ENCODE measurements around the gene ZNF853. TPM values are rescaled to one million over a fixed set of nuclear protein-coding genes. Genes with fewer than 3 reads are reported as not detected.

Gene ZNF853
- total RNA-seq, 2 donors from 2014 or later: 16.5 to 17.2 TPM

GRCh38 chr7:6608081-6608480, 7.3 kb upstream of the ZNF853 start:
- Histone ChIP-seq H3K36me3 (no peaks in the 10 kb centered on the region), H3K9me3 (no peaks in the 10 kb centered on the region), H3K27ac (no peak overlapping the region), H3K4me1 (replicated peaks) (no peaks in the 10 kb centered on the region), H3K27me3 (replicated peaks; ENCODE audit: insufficient read depth) (no peaks in the 10 kb centered on the region), H3K4me3 (no peak overlapping the region)
- TF ChIP-seq CTCF (IDR thresholded peaks at IDR 0.05): no peak
- no peak for TF ChIP-seq POLR2A (IDR thresholded peaks at IDR 0.05)
- TF ChIP-seq POLR2AphosphoS5 (IDR thresholded peaks at IDR 0.05): no peak
- 93% methylated on average over 27 of the region's 27 CpGs for WGBS
- DNase-seq (ENCODE audit: low spot score): no peak
- intact Hi-C loops (cut with DNase I): no loop called here

- 95% methylated on average over 12 of the region's 12 CpGs for WGBS
- no peaks in the 10 kb centered on the region for H3K27me3 ChIP-seq (replicated peaks; ENCODE audit: insufficient read depth)
- no peak for TF ChIP-seq POLR2AphosphoS5 (IDR thresholded peaks at IDR 0.05)
- no peak for TF ChIP-seq CTCF (IDR thresholded peaks at IDR 0.05)
- no peak for TF ChIP-seq POLR2A (IDR thresholded peaks at IDR 0.05)
- no peak overlapping the region for H3K27ac ChIP-seq
- no peak overlapping the region for H3K4me3 ChIP-seq
- H3K4me1 ChIP-seq (replicated peaks): no peaks in the 10 kb centered on the region
- intact Hi-C loops (cut with DNase I): no loop called here
- H3K36me3 ChIP-seq: no peaks in the 10 kb centered on the region
- no peak for DNase-seq (ENCODE audit: low spot score)
- H3K9me3 ChIP-seq: no peaks in the 10 kb centered on the region
Observed at GRCh38 chr7:6608794-6609193, 6.6 kb upstream of the ZNF853 start.

GRCh38 chr7:6612819-6613218, 2.6 kb upstream of the ZNF853 start:
- no peak overlapping the region for H3K4me3 ChIP-seq
- 64% methylated on average over 7 of the region's 7 CpGs for WGBS
- H3K27me3 ChIP-seq (replicated peaks; ENCODE audit: insufficient read depth): no peaks in the 10 kb centered on the region
- no peak for TF ChIP-seq CTCF (IDR thresholded peaks at IDR 0.05)
- no peak for TF ChIP-seq POLR2A (IDR thresholded peaks at IDR 0.05)
- no peak for TF ChIP-seq POLR2AphosphoS5 (IDR thresholded peaks at IDR 0.05)
- no peak for DNase-seq (ENCODE audit: low spot score)
- no peak overlapping the region for H3K27ac ChIP-seq
- intact Hi-C loops (cut with DNase I): no loop called here
- H3K9me3 ChIP-seq: no peaks in the 10 kb centered on the region
- H3K36me3 ChIP-seq: no peaks in the 10 kb centered on the region
- H3K4me1 ChIP-seq (replicated peaks): no peaks in the 10 kb centered on the region

GRCh38 chr7:6613706-6614105, 1.7 kb upstream of the ZNF853 start:
- intact Hi-C loops (cut with DNase I): no loop called here
- TF ChIP-seq POLR2AphosphoS5 (IDR thresholded peaks at IDR 0.05) (no peak), POLR2A (IDR thresholded peaks at IDR 0.05) (no peak), CTCF (IDR thresholded peaks at IDR 0.05) (no peak)
- no peak for DNase-seq (ENCODE audit: low spot score)

GRCh38 chr7:6615723-6616555, 529 bp downstream of the ZNF853 start:
- Histone ChIP-seq H3K27me3 (replicated peaks; ENCODE audit: insufficient read depth) (no peaks in the 10 kb centered on the region), H3K27ac (no peak overlapping the region), H3K9me3 (no peaks in the 10 kb centered on the region), H3K4me3 (peak overlapping the region; percentile 57 to 63), H3K4me1 (replicated peaks) (no peaks in the 10 kb centered on the region), H3K36me3 (no peaks in the 10 kb centered on the region)
- no peak for DNase-seq (ENCODE audit: low spot score)
- no peak for TF ChIP-seq POLR2A (IDR thresholded peaks at IDR 0.05)
- TF ChIP-seq CTCF (IDR thresholded peaks at IDR 0.05): no peak
- TF ChIP-seq POLR2AphosphoS5 (IDR thresholded peaks at IDR 0.05): no peak
- WGBS: 11% methylated on average over 33 of the region's 63 CpGs
- intact Hi-C loops (cut with DNase I): no loop called here

More at GRCh38 chr7:6613706-6614105, 1.7 kb upstream of the ZNF853 start:
- Histone ChIP-seq H3K9me3 (no peaks in the 10 kb centered on the region), H3K27ac (no peak overlapping the region), H3K36me3 (no peaks in the 10 kb centered on the region), H3K4me3 (no peak overlapping the region), H3K27me3 (replicated peaks; ENCODE audit: insufficient read depth) (no peaks in the 10 kb centered on the region), H3K4me1 (replicated peaks) (no peaks in the 10 kb centered on the region)
- WGBS: 43% methylated on average over 2 of the region's 2 CpGs

All from prostate gland (tissue), 2 donors.